ENCODE data around the gene TTC7B. TPM values are rescaled to one million over a fixed set of nuclear protein-coding genes. Genes with fewer than 3 reads are reported as not detected.

TTC7B gene
- total and polyA plus RNA-seq, 9 of the 15 experiments (the other 6 are each of a cell fraction or from before 2014, with no cell fraction given), result 2.2 to 77.2 (median 36.7) TPM

DNA sequence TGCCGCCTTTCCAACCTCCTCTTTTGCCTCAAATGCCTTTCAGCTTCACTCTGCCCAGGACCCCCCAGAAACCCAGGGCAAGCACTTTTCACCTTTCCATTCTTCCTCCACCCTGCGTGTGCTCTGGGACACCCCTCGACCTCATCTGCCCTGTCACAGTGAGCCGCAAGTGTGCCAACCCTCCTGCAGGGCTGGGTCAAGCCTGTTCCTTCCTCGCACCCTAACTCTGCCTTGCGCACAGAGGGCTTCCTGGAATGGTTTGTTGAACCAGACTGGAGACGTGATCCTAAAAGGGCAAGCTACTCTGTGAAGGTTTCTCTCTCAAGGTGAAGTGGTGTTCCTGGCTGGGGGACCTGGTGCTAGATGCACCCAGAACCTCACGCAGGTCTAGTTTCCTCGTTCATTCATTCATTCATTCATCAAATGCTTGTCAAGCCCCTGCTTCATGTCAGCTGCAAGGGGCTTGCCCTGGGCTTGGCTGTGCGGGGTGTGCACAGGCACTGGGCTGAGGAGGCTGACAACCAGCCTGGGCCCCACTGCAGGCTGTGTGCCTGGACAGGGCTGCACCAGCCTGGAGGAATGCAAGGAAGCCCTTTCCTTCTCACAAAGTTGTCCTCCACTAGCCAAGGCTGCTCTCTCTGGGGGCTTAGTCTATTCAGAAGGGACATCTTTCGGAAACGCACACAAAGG lies 232.2 kb downstream of the TTC7B start (continued):
- TF ChIP-seq ZMIZ1 (IDR thresholded peaks at IDR 0.05; ENCODE audit: low read depth in 2 of 2, low read length in 2 of 2) (no peak), HNRNPH1 (optimal IDR thresholded peaks at IDR 0.05; ENCODE audit: low read depth, low read length) (no peak), ZFP91 (CRISPR knock-in tag; IDR thresholded peaks at IDR 0.05) (no peak), ZNF384 (IDR thresholded peaks at IDR 0.05; ENCODE audit: low read depth, low read length) (no peak)

Measured in K562 (cell line).